DOHH2 (cell line): ENCODE data around the gene SEPHS1.

Experiments used
- H3F3A ChIP-seq: fragments of 200-600 bp; sonication (generic), shearing (Covaris generic); 2 replicates; pipeline ENCODE4 v1.6.0; 2016; ENCODE audit warnings: antibody characterized with exemption, mild to moderate bottlenecking; ENCODE audit not compliant: control insufficient read depth, insufficient read depth
- H3K27ac ChIP-seq: fragments of 200-600 bp; sonication (generic); 2 replicates; pipeline ENCODE4 v1.5.1; 2014; ENCODE audit warnings: low read depth, mild to moderate bottlenecking, low read length, moderate library complexity
- H3K27me3 ChIP-seq: fragments of 200-600 bp; sonication (generic); 2 replicates; pipeline ENCODE4 v1.6.1; 2014; ENCODE audit warnings: mild to moderate bottlenecking, low read length, mixed read lengths; ENCODE audit not compliant: control insufficient read depth
- H3K36me3 ChIP-seq: fragments of 200-600 bp; sonication (generic); 2 replicates; pipeline ENCODE4 v1.6.1; 2014; ENCODE audit warnings: mild to moderate bottlenecking, low read length, moderate library complexity, mixed read lengths; ENCODE audit not compliant: control insufficient read depth
- H3K4me1 ChIP-seq: fragments of 200-600 bp; sonication (generic); 2 replicates; pipeline ENCODE4 v1.6.1; 2014; ENCODE audit warnings: mild to moderate bottlenecking, low read length, mixed read lengths; ENCODE audit not compliant: control insufficient read depth
- H3K4me2 ChIP-seq: fragments of 200-600 bp; sonication (generic); 2 replicates; pipeline ENCODE4 v1.6.0; 2014; ENCODE audit warnings: mild to moderate bottlenecking, low read length, moderate library complexity
- H3K4me3 ChIP-seq: fragments of 200-600 bp; sonication (generic); 2 replicates; pipeline ENCODE4 v1.5.1; 2014; ENCODE audit warnings: mild to moderate bottlenecking, low read length, mixed read lengths
- H3K79me2 ChIP-seq: fragments of 200-600 bp; sonication (generic); 2 replicates; pipeline ENCODE4 v1.6.1; 2014; ENCODE audit warnings: mild to moderate bottlenecking, low read length, mixed read lengths; ENCODE audit not compliant: control insufficient read depth
- H3K9me2 ChIP-seq: fragments of 200-600 bp; sonication (generic); replicated peaks from 2 replicates; pipeline ENCODE4 v1.6.1; 2014; ENCODE audit warnings: mild to moderate bottlenecking, low read length, mixed read lengths; ENCODE audit not compliant: control insufficient read depth
- H3K9me3 ChIP-seq: fragments of 200-600 bp; sonication (generic); 2 replicates; pipeline ENCODE4 v1.6.1; 2014; ENCODE audit warnings: antibody characterized with exemption, low read length, mixed read lengths; ENCODE audit not compliant: control insufficient read depth, insufficient read depth
- H4K20me1 ChIP-seq: fragments of 200-600 bp; sonication (generic); 2 replicates; pipeline ENCODE4 v1.6.0; 2014; ENCODE audit warnings: low read depth, mild to moderate bottlenecking, antibody characterized with exemption, low read length, moderate library complexity; ENCODE audit not compliant: control insufficient read depth, insufficient read depth
- CTCF ChIP-seq: fragments of 200-600 bp; sonication (generic); IDR thresholded peaks from one replicate; pipeline ENCODE4 v1.5.1; 2014; ENCODE audit warnings: antibody characterized with exemption, mild to moderate bottlenecking, low read depth, low read length; ENCODE audit not compliant: poor library complexity, severe bottlenecking
- EZH2phosphoT487 ChIP-seq: fragments of 200-600 bp; sonication (generic); IDR thresholded peaks from 2 replicates; pipeline ENCODE4 v1.6.1; 2017; ENCODE audit warnings: borderline replicate concordance, mild to moderate bottlenecking, antibody characterized with exemption, low read length, moderate library complexity, mixed read lengths

Gene SEPHS1

DNA sequence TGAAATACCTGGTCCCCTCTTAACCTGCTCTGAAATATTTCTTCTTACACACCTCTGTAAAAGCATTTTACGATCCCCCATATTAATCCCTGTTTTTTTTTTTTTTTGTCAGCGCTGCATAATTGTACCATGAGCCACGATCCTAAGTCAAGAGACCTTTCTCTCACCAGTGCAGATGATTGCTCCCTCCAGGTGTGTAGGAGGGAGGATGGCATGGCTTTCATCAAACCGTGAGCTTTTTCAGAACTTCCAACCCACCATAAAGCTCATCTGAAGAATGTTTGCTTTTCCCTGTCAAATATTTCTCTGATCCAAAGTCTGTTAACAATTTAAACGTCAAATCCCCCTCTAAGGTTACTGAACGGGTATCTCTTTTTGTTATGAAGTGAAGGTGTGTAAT is 28.2 kb upstream of the SEPHS1 start:
- Histone ChIP-seq H3F3A (no peaks in the 10 kb centered on the region), H3K79me2 (no peaks in the 10 kb centered on the region), H3K4me1 (no peaks in the 10 kb centered on the region), H3K27ac (no peak overlapping the region), H3K4me3 (no peak overlapping the region), H3K9me3 (no peaks in the 10 kb centered on the region), H4K20me1 (no peaks in the 10 kb centered on the region), H3K9me2 (no peaks in the 10 kb centered on the region), H3K4me2 (no peak overlapping the region), H3K36me3 (no peaks in the 10 kb centered on the region), H3K27me3 (no peaks in the 10 kb centered on the region; the same call in 1 of the 2 replicates)
- no peak for TF ChIP-seq CTCF
- no peak for TF ChIP-seq EZH2phosphoT487

GRCh38 chr10:13375791-13376190 is 27.7 kb upstream of the SEPHS1 start:
- Histone ChIP-seq H3K27me3 (no peaks in the 10 kb centered on the region; the same call in 1 of the 2 replicates), H4K20me1 (no peaks in the 10 kb centered on the region), H3K9me2 (no peaks in the 10 kb centered on the region), H3K79me2 (no peaks in the 10 kb centered on the region), H3F3A (no peaks in the 10 kb centered on the region), H3K4me3 (no peak overlapping the region), H3K4me2 (no peak overlapping the region), H3K9me3 (no peaks in the 10 kb centered on the region), H3K4me1 (no peaks in the 10 kb centered on the region), H3K27ac (no peak overlapping the region), H3K36me3 (no peaks in the 10 kb centered on the region)
- TF ChIP-seq CTCF = no peak
- TF ChIP-seq EZH2phosphoT487 = no peak

GRCh38 chr10:13373644-13374043 is 25.6 kb upstream of the SEPHS1 start:
- Histone ChIP-seq H3K9me3 (no peaks in the 10 kb centered on the region), H3K79me2 (no peaks in the 10 kb centered on the region), H3K27ac (no peak overlapping the region), H3K4me2 (no peak overlapping the region), H3K27me3 (no peaks in the 10 kb centered on the region), H3K9me2 (no peaks in the 10 kb centered on the region), H4K20me1 (no peaks in the 10 kb centered on the region), H3K4me1 (no peaks in the 10 kb centered on the region), H3F3A (no peaks in the 10 kb centered on the region), H3K36me3 (no peaks in the 10 kb centered on the region), H3K4me3 (no peak overlapping the region)
- TF ChIP-seq EZH2phosphoT487 (no peak), CTCF (no peak)

GRCh38 chr10:13372524-13372923 is 24.4 kb upstream of the SEPHS1 start:
- Histone ChIP-seq H3K4me3 (no peak overlapping the region), H3K27me3 (no peaks in the 10 kb centered on the region), H3K9me2 (no peaks in the 10 kb centered on the region), H3F3A (no peaks in the 10 kb centered on the region), H3K79me2 (no peaks in the 10 kb centered on the region), H3K4me1 (no peaks in the 10 kb centered on the region), H3K4me2 (no peak overlapping the region), H3K36me3 (no peaks in the 10 kb centered on the region), H4K20me1 (no peaks in the 10 kb centered on the region), H3K27ac (no peak overlapping the region), H3K9me3 (no peaks in the 10 kb centered on the region)
- TF ChIP-seq CTCF (no peak), EZH2phosphoT487 (no peak)
